PC-3 (cell line): ENCODE results near the gene IL20RB. TPM values are rescaled to one million over a fixed set of nuclear protein-coding genes. Genes with fewer than 3 reads are reported as not detected.
"Not testable (repeated sequence)": the region's sequence is repeated elsewhere in the genome, so short reads cannot be mapped to it uniquely, and the experiment has no call there.

ENCODE experiments used
- ATAC-seq: fragments of 200-7000 bp; cut with Tn5 transposase; 2 replicates; pipeline ENCODE4 v1.9.1; 2020; ENCODE audit warnings: mild to moderate bottlenecking, moderate library complexity
- BruUV-seq: library from RNA; stranded (reverse); fragments of 400-500 nt; replicated peaks from 2 replicates; lab custom pipeline; 2021; lab: Mats Ljungman, UMichigan
- CTCF ChIA-PET: fragments of 300-600 bp; sonication (Branson Sonifier 250); formaldehyde crosslinking; loops from one replicate; lab custom pipeline; 2022; ENCODE audit warnings: antibody characterized with exemption; lab: Charles Lee
- POLR2A ChIA-PET: fragments of 300-600 bp; sonication (Branson Sonifier 250); formaldehyde crosslinking; loops from one replicate; lab custom pipeline; 2022; ENCODE audit warnings: antibody characterized with exemption; ENCODE audit not compliant: unreplicated experiment; lab: Charles Lee
- DNase-seq: peaks from one replicate; pipeline ENCODE4 v3.0.0-alpha.2; 2015
- H2AFZ ChIP-seq: fragments of 300-600 bp; sonication (generic); 2 replicates; pipeline ENCODE4 v1.6.0; 2016; ENCODE audit warnings: antibody characterized with exemption, low read length
- H3F3A ChIP-seq: fragments of 300-600 bp; sonication (generic); one replicate; pipeline ENCODE4 v1.6.0; 2017; ENCODE audit warnings: antibody characterized with exemption, low read length, control low read depth, mild to moderate bottlenecking; ENCODE audit not compliant: unreplicated experiment
- H3K27ac ChIP-seq: fragments of 300-600 bp; sonication (generic); 2 replicates; pipeline ENCODE4 v1.5.1; 2016; ENCODE audit warnings: mild to moderate bottlenecking, low read length
- H3K27me3 ChIP-seq: fragments of 300-600 bp; sonication (generic); 2 replicates; pipeline ENCODE4 v1.6.1; 2016; ENCODE audit warnings: low read length, mixed read lengths
- H3K36me3 ChIP-seq: fragments of 300-600 bp; sonication (generic); 2 replicates; pipeline ENCODE4 v1.6.1; 2016; ENCODE audit warnings: low read depth, mixed run types, low read length, mixed read lengths
- H3K4me1 ChIP-seq: fragments of 300-600 bp; sonication (generic); 2 replicates; pipeline ENCODE4 v1.5.1; 2016; ENCODE audit warnings: low read length; ENCODE audit not compliant: insufficient read depth
- H3K4me2 ChIP-seq: fragments of 300-600 bp; sonication (generic); 2 replicates; pipeline ENCODE4 v1.6.0; 2016; ENCODE audit warnings: low read length
- H3K4me3 ChIP-seq: fragments of 300-600 bp; sonication (generic); 2 replicates; pipeline ENCODE4 v1.5.1; 2016; ENCODE audit warnings: mild to moderate bottlenecking, low read length, mixed read lengths
- H3K79me2 ChIP-seq: fragments of 300-600 bp; sonication (generic); 2 replicates; pipeline ENCODE4 v1.6.1; 2017; ENCODE audit warnings: low read length, mixed read lengths
- H3K9ac ChIP-seq: fragments of 300-600 bp; sonication (generic); 2 replicates; pipeline ENCODE4 v1.6.0; 2016; ENCODE audit warnings: mild to moderate bottlenecking, low read length
- H3K9me2 ChIP-seq: fragments of 300-600 bp; sonication (generic); replicated peaks from 2 replicates; pipeline ENCODE4 v1.6.1; 2016; ENCODE audit warnings: mixed run types, low read length, mixed read lengths
- H3K9me3 ChIP-seq: fragments of 300-600 bp; sonication (generic); 2 replicates; pipeline ENCODE4 v1.6.1; 2016; ENCODE audit warnings: low read length, mixed read lengths
- H4K20me1 ChIP-seq: fragments of 300-600 bp; sonication (generic); 2 replicates; pipeline ENCODE4 v1.6.1; 2016; ENCODE audit warnings: low read length, mixed read lengths
- CTCF ChIP-seq: fragments of 300-600 bp; sonication (generic); conservative IDR thresholded peaks from 2 replicates; pipeline ENCODE4 v1.5.1; 2017; ENCODE audit warnings: antibody characterized with exemption, low read depth, mild to moderate bottlenecking, low read length
- EZH2 ChIP-seq: fragments of 300-600 bp; sonication (generic); IDR thresholded peaks from one replicate; pipeline ENCODE4 v1.6.1; 2017; ENCODE audit warnings: antibody characterized with exemption, mild to moderate bottlenecking, low read length; ENCODE audit not compliant: unreplicated experiment
- EZH2phosphoT487 ChIP-seq: fragments of 300-600 bp; sonication (generic); IDR thresholded peaks from 2 replicates; pipeline ENCODE4 v1.6.1; 2018; ENCODE audit warnings: mild to moderate bottlenecking, antibody characterized with exemption, low read length, borderline replicate concordance
- intact Hi-C: fragments of 100-400 bp; cut with micrococcal nuclease; formaldehyde crosslinking; loops from 2 replicates; pipeline ENCODE4 v1.9.0; 2023
- total RNA-seq: library from RNA; depleted of rRNA; stranded (reverse); fragments of >200 nt; gene quantifications from 2 replicates; pipeline ENCODE4 v1.2.3, GENCODE V29; 2014

IL20RB gene
- total RNA-seq, 1 experiment from 2014 or later = 0.73 TPM

GRCh38 chr3:136994772-136995516, 37.2 kb downstream of the IL20RB start:
- peak overlapping the region; percentile 38; the same call in 1 of the 2 replicates for H2AFZ ChIP-seq
- TF ChIP-seq EZH2phosphoT487 (no peak), EZH2 (no peak), CTCF (no peak)
- 0 out of 2 replicates have a peak overlapping the region, but pooled peaks have one; percentile 6 for H3K4me2 ChIP-seq
- ATAC-seq (peak; percentile 22), DNase-seq (peak; percentile 79)
- H3K9me2 ChIP-seq = no peaks in the 10 kb centered on the region
- CTCF ChIA-PET = no interaction called here
- 0 out of 2 replicates have a peak overlapping the region, but pooled peaks have one; percentile 23 for H3K27ac ChIP-seq
- no peaks in the 10 kb centered on the region for H3K9me3 ChIP-seq
- H4K20me1 ChIP-seq = no peaks in the 10 kb centered on the region
- no peak overlapping the region for H3K4me3 ChIP-seq
- no peaks in the 10 kb centered on the region for H3K36me3 ChIP-seq
- H3K79me2 ChIP-seq = no peaks in the 10 kb centered on the region
- H3K4me1 ChIP-seq = peaks cover 12% of the 10 kb centered on the region
- H3K9ac ChIP-seq = no peak overlapping the region
- no peaks in the 10 kb centered on the region for H3F3A ChIP-seq
- no TSS peak for BruUV-seq
- POLR2A ChIA-PET = no interaction called here
- H3K27me3 ChIP-seq = no peaks in the 10 kb centered on the region
- intact Hi-C loops = no loop called here

- no peak overlapping the region for H3K4me3 ChIP-seq
- no peaks in the 10 kb centered on the region for H3K36me3 ChIP-seq
- H3K79me2 ChIP-seq = no peaks in the 10 kb centered on the region
- TF ChIP-seq CTCF (no peak), EZH2phosphoT487 (no peak), EZH2 (no peak)
- H3K27me3 ChIP-seq = no peaks in the 10 kb centered on the region
- no peaks in the 10 kb centered on the region for H3F3A ChIP-seq
- no peaks in the 10 kb centered on the region for H3K9me2 ChIP-seq
- ATAC-seq (no peak), DNase-seq (no peak)
- H4K20me1 ChIP-seq = no peaks in the 10 kb centered on the region
- H3K27ac ChIP-seq = no peak overlapping the region
- no TSS peak for BruUV-seq
- no peak overlapping the region for H3K4me2 ChIP-seq
- H3K9ac ChIP-seq = no peak overlapping the region
- intact Hi-C loops = no loop called here
- peaks cover 12% of the 10 kb centered on the region for H3K4me1 ChIP-seq
- H2AFZ ChIP-seq = no peak overlapping the region
- no peaks in the 10 kb centered on the region for H3K9me3 ChIP-seq
- POLR2A ChIA-PET = no interaction called here
- CTCF ChIA-PET = interaction anchor here (0.6 kb wide), 1 partner anchor 44 kb away, joined by 3 read pairs; no protein-coding TSS in a partner anchor
These were observed 37.9 kb downstream of the IL20RB start for GRCh38 chr3:136995652-136996051.

- no TSS peak for BruUV-seq
- Histone ChIP-seq H4K20me1 (no peaks in the 10 kb centered on the region), H3K4me1 (peaks cover 6% of the 10 kb centered on the region), H3K27ac (no peak overlapping the region), H3K4me3 (no peak overlapping the region), H3K79me2 (no peaks in the 10 kb centered on the region), H3F3A (no peaks in the 10 kb centered on the region), H3K9ac (no peak overlapping the region), H3K9me2 (no peaks in the 10 kb centered on the region), H3K9me3 (no peaks in the 10 kb centered on the region), H3K4me2 (no peak overlapping the region), H3K36me3 (no peaks in the 10 kb centered on the region), H2AFZ (no peak overlapping the region), H3K27me3 (no peaks in the 10 kb centered on the region)
- ChIA-PET CTCF (no interaction called here), POLR2A (no interaction called here)
- intact Hi-C loops = no loop called here
- DNase-seq = no peak
- ATAC-seq = no peak
- TF ChIP-seq EZH2phosphoT487 = no peak
- no peak for TF ChIP-seq EZH2
- TF ChIP-seq CTCF = no peak
These were observed 42.3 kb downstream of the IL20RB start for GRCh38 chr3:137000039-137000438.

- H3K4me2 ChIP-seq, H2AFZ ChIP-seq, CTCF ChIA-PET, H3K27me3 ChIP-seq, ATAC-seq, intact Hi-C loops, H4K20me1 ChIP-seq, H3K9me3 ChIP-seq, H3K9ac ChIP-seq, H3K9me2 ChIP-seq, H3K4me3 ChIP-seq, DNase-seq, H3F3A ChIP-seq, H3K27ac ChIP-seq, H3K79me2 ChIP-seq, H3K4me1 ChIP-seq, POLR2A ChIA-PET, H3K36me3 ChIP-seq, BruUV-seq: not testable (repeated sequence)
These were observed 49.6 kb downstream of the IL20RB start for GRCh38 chr3:137007376-137007775.
